ENCODE data around the gene SRSF6.
"Not testable (repeated sequence)": the region's sequence is repeated elsewhere in the genome, so short reads cannot be mapped to it uniquely, and the experiment has no call there.

Gene SRSF6

DNA sequence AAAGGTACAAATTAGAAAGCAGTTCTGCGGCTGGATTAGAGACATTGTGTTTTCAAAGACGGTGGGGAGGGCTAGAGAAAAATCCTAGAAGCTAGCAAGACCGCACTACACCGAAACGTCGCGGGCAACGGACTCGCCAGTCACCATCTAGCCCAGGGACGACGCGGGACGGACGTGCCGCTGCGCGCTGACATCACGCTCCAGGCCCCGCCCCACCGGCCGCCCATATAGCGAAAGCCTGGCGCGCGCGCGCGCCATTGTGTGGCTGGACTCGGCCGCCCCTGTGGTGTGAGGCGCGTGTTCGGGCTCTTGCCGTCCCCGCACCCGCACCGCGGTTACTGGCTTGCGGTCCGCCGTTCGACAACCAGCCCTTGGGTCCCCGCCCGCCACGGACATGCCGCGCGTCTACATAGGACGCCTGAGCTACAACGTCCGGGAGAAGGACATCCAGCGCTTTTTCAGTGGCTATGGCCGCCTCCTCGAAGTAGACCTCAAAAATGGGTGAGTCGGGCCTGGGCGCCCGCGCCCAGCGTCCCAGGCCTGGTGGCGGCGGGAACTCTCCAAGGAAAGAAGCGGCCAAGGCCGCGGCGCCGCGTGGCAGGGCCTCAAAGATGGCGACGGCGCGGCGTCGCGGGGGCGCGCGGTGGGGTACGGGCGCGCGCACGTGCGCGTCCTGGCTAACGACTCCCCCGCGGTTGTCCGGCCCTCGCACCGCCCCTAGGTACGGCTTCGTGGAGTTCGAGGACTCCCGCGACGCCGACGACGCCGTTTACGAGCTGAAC is at the start of gene SRSF6:
SRSF6 (plus strand) TSS at position 257 of the 782 bp plus-strand sequence; CDS start at position 395, 138 bp downstream.
- peak; percentile 92 for DNase-seq

DNA sequence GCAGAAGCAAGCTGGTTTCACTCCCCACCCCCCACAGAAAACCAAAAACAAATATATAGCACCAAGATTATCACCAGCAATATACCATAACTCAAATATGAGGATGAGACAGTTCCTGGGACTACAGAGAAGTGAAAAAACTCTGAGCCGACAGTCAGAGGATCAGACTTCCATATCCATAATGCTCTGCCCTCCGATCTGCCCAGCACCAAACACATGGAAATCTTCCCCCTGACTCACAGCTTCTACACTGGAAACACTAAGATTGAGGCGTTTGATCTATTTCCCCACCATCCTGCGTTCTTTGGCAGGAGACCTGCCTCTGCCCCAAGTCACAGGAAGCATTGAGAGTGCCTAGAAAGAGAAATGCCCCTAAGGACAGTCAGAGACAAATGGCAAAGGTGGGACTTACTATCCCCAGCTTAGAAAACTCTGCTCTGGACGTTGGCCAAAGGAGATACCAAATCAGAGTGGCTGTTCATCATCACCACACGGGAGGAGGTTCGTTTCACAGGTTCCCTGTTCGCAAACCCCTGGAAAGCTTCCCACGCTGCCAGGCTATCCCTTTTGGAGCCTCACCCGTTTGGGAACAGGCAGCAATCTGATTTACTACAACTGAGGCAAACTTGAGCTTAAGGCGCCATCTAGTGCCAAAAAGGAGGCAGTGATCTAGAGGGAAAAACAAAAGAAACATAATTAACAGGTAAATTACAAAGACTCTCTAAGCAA is 48.7 kb upstream of the SRSF6 start:
- DNase-seq = no peak

DNA sequence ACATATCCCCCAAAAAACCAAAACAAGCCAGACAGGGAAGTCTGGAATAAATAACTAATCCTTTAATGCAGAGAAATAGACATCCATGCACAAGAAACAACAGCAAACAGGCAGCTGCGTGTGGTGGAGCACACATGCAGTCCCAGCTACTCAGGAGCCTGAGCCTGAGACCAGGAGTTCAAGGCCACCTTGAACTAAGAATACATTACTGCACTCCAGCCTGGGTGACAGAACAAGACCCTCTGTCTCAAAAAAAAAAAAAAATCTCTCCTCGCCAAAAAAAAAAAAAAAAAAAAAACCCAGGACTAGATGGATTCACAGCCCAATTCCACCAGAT is 48.2 kb upstream of the SRSF6 start:
- no peak for DNase-seq

DNA sequence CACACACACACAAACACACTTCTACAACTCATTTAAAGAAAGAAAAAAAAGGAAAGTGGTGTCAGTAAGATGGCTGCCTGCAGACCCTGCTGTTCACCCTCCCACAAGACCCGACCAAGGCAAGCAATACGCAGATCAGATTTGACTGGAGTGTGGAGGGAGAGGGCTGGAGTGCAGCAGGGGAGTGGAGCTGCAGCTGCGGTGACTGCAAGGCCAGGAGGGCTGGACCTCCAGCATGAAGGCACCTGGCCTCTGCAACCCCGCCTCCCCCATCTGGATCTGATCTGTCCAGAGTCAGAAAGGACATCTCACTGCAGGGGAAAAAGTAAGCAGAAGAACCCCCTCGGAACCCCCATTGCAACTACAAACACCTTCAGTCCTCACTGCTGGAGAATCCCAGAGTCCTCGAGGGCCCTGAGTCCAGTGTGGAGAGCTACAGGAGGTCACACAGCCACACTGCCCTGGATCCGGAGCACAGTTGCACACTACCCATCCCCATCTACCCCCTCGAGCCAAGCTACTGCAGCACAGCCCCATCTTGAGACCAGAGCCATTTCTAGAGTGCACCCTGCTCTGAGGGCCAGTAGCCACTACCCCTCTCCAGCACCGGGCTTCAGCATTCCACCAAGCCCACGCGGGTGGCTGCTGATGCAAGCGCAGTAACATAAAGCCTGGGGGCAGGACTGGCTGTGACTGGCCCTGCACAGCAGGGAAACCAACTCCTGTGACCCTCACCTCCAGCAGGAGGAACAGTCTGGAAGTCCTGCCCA is 41.9 kb upstream of the SRSF6 start:
- DNase-seq = no peak

DNA sequence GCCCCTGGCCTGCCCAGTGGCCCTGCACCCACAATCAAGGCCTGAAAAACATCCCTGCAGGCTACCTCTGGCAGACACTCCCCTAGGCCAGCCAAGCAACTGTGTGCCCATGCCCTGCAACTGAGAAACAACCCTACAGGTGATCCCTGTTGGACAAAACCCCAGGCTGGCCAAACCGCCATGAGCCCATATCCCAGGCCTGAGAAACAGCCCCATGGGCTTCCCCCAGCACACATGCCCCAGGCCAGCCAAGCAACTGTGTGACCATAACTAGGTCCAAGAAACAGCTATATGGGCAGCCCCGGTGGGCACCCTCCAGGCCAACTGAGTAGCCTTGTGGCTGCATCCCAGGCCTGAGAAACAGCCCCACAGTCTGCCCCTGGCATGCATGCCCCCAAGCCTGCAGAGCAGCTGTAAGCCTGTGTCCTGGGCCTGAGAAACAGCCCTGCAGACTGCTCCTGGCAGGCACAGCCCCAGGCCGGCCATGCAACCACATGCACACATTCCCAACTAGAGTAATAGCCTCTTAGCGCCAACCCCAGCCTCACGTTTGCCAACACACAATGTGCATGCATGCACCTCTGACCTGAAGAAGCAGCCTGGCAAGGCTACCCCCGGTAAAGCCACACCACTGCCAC is 41.0 kb upstream of the SRSF6 start:
- no peak for DNase-seq

DNA sequence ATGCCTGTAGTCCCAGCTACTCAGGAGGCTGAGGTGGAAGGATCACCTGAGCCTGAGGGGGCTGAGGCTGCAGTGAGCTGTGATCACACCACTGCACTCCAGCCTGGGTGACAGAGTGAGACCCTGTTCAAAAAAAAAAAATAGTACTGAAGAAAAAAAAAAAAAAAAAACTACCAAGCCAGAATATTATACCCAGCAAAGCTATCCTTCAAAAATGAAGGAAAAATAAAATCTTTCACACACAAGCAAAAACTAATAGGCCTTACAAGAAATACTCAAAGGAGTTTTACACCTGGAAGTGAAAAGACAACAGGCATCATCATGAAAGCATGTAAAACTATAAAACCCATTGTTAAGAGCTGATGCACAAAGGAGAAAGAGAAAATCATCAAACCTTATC is 37.5 kb upstream of the SRSF6 start:
- DNase-seq = no peak

DNA sequence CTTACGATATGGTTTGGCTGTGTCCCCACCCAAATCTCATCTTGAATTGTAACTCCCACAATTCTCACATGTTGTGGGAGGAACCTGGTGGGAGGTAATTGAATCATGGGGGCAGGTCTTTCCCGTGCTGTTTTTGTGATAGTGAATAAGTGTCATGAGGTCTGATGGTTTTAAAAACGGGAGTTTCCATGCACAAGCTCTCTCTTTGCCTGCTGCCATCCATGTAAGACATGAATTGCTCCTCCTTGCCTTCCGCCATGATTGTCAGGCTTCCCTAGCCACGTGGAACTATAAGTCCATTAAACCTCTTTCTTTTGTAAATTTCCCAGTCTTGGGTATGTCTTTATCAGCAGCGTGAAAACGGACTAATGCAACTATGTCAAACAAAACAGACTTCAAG is 36.8 kb upstream of the SRSF6 start:
- DNase-seq = not testable (repeated sequence)

DNA sequence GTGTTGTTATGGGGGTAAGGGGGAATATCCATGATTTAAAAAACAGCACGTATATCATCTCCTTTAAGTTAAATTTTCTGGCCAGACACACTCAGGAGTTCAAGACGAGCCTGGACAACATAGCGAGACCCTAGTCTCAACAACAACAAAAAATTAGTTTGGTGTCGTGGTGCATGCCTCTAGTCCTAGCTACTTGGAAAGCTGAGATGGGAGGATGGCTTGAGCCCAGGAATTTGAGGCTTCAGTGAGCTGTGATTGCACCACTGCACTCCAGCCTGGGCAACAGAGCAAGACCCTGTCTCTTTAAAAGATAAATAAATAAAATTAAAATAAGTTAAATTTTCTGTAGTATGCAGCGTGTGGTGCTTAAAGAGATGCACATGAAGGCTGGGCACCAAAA is 31.5 kb upstream of the SRSF6 start:
- no peak for DNase-seq

DNA sequence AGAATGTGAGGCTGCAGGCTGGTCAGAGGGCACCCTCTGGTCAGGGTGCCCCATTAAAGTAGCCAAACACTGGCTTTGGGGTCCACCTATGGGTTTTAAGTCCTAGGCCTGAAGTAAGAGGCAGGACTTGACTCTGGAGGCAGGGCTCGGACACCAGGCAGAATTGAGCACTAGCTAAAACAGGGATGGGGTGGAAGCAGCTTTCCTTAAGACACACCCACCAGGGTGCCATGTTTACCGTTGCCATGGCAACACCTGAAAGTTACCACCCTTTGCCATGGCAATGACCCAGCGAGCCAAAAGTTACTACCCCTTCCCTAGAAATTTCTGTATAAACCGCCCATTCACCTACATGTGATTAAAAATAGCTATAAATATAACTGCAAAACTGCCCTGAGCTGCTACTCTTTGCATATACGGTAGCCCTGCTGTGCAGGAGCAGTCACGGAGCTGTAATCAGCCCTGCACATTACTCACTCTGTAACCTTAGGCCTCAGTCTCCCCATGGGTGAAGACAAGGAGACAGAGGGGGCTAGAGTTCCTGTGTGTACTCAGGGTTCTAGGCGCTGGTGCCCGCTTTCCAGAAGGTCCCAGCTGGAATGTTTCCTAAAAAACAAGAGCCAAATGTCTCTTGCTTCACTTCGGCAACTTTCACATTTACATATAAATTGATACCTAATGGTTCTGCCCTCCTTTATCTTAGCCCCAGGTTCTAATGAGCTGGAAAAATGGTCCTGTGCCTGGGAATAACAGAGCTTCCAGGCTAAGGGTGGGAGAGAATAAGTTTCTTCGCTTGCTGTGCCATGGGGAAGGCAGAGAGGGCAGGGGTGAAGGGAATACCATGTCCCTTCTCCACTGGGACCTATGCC is 27.2 kb upstream of the SRSF6 start:
- DNase-seq = no peak

DNA sequence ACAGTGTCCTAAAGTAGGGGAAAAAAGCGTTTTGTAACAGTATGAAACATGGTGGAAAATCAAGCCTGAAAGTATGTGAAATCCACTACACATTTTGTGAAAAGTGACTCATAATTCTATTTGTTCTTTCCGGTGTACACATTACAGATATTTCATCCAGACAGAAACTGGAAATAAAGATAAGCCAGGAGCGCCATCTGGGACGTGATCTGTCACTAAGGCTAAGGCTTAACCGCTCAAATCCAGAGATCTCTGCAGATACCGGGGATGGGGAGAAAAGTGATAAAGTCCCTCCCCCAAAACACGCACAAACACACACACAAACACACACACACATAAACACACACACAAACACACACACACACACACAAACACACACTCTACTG is 26.6 kb upstream of the SRSF6 start:
- DNase-seq = no peak

DNA sequence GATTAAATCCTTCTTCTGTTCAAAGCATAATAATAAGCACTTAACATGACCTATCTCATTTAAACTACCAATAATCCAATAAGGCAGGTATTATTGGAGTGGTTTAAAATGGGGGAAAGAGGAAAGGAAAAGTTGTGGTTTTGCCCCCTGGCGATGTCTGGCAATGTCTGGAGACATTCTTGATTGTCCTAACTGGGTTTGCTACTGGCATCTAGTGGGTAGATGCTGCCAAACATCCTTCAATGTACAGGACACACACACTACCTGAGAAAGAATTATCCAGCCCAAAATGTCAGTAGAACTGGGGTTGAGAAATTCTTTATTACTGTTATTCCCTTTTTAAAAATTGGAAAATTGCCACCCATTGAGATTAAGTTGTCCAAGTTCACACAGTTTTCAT is 25.2 kb upstream of the SRSF6 start:
- no peak for DNase-seq

DNA sequence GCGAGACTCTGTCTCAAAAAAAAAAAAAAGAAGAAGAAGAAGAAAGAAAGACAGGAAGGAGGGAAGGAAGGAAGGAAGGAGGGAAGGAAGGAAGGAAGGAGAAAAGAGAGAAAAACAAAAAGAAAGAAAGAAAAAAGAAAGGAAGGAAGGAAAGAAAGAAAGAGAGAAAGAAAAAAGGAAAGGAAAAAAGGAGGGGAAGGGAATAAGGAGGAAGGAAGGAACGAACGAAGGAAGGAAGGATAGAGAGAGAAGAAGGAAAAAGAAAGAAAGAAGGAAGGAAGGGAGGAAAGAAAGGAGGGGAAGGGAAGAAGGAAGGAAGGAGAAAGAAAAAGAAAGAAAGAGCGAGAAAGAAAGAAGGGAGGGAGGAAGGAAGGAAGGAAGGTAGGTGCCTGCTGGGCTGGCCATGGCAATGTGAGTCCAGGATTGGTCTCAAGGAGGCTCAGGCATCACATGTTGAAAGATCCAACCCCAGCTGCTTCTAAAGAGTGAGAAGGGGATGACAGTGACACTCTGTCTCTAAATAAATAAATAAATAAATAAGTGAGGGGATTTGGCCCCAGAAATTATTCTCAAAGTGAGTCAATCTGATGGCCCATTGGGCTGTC is 24.3 kb upstream of the SRSF6 start:
- DNase-seq = no peak

DNA sequence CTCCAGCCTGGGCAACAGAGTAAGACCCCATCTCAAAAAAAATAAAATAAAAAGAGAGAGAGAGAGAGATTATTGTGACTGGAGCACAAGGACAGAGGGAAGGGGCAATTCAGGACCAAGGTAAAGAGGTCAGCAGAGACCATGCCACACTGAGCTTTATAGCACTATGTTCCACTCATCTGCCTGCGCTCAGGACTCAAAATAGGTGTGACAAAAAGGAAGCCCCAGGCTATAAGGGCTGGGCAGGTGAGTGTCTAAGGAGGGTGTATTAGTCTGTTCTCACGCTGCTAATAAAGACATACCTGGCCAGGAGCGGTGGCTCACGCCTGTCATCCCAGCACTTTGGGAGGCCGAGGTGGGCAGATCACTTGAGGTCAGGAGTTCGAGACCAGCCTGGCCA is 23.1 kb upstream of the SRSF6 start:
- DNase-seq = no peak

DNA sequence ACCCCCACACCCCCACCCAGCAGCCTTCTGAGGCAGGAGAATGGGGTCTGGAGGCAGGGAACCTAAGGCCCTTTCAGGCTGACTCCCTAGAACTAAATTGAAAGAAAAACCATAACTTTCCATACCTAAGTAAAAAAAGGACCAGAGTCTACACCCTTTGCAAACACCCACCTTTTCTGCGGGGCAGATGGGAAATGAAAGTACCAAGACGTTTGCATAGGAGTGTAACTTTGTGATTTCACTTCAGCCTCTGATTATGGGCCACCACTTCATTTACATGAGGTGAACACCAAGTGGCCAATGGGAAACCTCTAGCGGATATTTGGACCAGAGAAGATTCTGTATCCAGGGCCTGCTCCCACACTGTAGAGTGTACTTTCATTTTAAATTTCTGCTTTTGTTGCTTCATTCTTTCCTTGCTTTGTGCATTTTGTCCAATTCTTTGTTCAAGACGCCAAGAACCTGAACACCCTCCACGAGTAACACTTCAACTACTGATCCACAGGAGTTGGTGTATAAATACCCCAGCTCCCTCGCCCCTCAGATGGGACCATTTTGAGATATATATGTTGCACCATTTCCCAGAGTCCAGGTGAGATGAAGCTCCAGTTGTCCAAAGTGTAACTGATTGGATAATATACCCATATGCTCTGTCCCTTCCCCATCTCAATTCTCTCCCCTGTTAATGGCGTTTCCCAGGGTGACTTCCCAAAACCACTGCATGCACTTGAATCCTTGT is 18.9 kb upstream of the SRSF6 start:
- no peak for DNase-seq

DNA sequence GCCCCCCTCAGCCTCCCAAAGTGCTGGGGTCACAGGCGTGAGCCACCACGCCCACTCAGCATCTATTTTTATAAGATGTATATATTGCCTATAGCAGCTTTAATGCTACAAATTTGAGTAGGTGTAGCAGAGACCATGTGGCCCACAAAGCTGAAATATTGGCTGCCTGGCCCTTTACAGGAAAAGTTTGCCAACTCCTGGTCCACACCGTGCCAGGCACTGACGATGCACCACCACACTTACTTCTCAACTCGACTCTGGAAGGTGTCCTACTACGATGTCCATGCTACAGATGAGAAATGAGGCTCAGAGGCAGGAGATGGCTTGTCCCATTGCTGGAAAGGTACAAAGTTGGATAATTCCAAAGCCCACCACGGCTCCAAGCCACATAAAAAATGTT is 17.2 kb upstream of the SRSF6 start:
- no peak for DNase-seq

DNA sequence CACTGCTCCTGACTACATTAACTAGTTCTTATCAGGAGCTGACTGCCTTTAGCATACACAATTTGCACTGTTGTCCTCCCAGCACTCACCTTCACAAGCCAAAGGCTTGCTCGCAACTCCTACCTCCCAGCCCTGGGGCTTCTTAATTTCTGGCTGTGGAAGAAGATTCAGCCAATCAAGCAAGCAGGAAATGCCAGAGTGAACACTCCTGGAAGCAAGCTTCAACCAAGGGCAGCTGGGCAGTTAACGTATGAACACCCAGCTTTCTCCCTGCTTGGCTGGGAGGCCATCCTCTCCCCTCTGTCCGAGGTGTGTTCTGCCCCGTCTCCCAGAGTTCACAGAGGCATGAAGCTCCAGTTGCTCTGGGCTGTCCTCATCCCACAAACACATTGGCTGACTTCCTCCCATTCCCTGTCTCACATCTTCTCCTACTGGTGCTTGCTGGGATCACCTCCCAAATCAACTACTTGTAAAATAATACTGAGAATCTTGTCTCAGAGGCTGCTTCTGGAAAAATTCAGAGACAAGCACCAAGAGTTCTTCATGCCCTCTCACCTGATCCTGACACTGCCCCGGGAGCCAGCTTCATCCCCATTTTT is 15.3 kb upstream of the SRSF6 start:
- DNase-seq = no peak

DNA sequence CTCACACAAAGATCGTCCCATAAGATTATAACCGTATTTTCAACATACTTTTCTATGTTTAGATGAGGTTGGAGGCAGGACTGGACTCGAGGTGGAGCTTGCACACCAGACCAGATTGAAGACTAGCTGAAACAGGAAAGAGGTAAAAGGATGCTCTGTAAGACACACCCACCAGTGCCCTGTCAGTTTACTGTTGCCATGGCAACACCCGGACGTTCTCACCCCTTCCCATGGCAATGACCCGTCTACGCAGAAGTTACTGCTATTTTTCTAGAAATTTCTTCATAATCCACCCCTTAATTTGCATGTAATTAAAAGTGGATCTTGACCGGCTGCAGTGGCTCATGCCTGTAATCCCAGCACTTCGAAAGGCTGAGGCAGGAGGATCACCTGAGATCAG is 13.6 kb upstream of the SRSF6 start:
- DNase-seq = no peak

DNA sequence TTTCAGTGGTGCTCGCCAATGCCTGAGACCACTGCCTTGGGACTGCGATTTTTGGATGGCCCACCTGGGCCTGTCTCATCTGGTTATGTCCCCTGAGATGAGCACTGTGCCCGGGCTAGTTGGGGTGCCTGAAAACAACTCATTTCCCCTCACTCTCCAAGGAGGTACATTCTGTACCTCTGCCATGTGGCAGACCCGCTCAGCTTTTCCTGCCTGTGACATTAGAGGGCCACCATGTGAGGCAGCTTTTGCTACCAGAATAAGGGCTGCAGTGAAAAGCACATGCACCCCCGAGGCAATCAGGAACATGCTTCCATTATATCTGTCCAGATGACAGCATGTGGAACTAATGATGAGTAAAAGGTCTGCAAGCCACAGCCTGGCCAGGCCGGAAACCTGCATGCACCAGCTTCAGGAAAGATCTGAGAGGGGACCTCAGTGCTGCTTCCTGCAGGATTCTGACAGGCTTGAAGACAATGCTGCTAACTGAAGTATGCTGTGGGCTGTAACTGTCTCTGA is 11.3 kb upstream of the SRSF6 start:
- DNase-seq = no peak

DNA sequence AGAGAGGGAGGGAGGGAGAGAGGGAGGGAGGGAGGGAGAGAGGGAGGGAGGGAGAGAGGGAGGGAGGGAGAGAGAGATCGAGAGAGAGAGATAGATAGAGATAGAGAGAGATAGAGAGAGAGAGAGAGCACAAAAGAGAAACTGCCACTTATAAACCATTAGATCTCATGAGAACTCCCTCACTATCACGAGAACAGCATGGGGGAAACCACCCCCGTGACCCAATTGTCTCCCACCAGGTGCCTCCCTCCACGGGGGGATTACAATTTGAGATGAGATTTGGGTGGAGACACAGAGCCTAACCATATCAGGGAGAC is 9.3 kb upstream of the SRSF6 start:
- DNase-seq = not testable (repeated sequence)

DNA sequence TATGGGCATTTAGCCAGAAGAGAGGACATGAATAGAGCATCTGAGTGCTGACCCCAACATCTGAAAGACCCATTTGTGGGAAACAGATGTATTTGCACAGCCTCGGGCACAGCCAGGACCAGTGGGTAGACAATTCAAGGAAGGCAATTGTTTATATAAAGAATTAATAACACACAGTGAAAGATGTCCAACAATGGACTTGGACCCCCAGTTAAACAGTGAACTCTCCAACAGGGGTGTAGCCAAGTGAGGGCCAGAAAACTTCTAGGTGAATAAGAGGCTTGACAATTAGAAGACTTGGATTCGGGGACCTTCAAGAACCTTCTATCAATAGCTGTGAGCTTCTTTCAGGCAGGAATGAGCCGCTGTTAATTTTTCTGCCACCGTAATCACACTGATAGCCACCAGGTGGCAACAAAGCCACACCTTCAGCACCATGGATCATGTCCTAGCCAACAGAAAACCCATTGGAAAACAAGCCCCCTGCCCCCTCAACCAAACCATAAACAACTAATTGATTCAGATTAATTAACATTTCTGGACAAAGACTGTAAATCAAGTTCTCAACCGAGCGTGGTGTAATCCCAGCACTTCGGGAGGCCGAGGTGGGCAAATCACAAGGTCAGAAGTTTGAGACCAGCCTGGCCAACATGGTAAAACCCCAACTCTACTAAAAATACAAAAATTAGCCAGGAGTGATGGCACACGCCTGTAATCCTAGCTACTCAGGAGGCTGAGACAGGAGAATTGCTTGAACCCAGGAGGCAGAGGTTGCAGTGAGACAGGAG is 8.8 kb upstream of the SRSF6 start:
- DNase-seq = peak; percentile 35

All from activated gamma-delta T cell treated with Interleukin-2 at 50 U/mL for 16 hours (primary cell).